Neuronal stem cell (in vitro differentiated cells): Measurements from ENCODE around the gene LRRC14B.

Experiments
- DNase-seq: peaks from one replicate; pipeline ENCODE4 v3.0.0-alpha.2; 2013; ENCODE audit warnings: low spot score
- H2AFZ ChIP-seq: one replicate; pipeline ENCODE4 v1.6.1; 2013; ENCODE audit warnings: mild to moderate bottlenecking, low read length, inconsistent platforms
- H2AK5ac ChIP-seq: 2 replicates; pipeline ENCODE4 v1.6.1; 2013; ENCODE audit warnings: low read depth, mild to moderate bottlenecking, inconsistent platforms, low read length, moderate library complexity, mixed read lengths
- H2BK120ac ChIP-seq: 2 replicates; pipeline ENCODE4 v1.6.1; 2013; ENCODE audit warnings: low read depth, mild to moderate bottlenecking, inconsistent platforms, low read length, moderate library complexity, mixed read lengths
- H2BK12ac ChIP-seq: one replicate; pipeline ENCODE4 v1.6.1; 2013; ENCODE audit warnings: low read length, inconsistent platforms
- H2BK15ac ChIP-seq: 2 replicates; pipeline ENCODE4 v1.6.1; 2013; ENCODE audit warnings: mild to moderate bottlenecking, low read length, inconsistent platforms, mixed read lengths
- H2BK5ac ChIP-seq: one replicate; pipeline ENCODE4 v1.6.1; 2013; ENCODE audit warnings: inconsistent platforms, mild to moderate bottlenecking, low read length, moderate library complexity
- H3K14ac ChIP-seq: one replicate; pipeline ENCODE4 v1.6.1; 2013; ENCODE audit warnings: low read length, inconsistent platforms
- H3K18ac ChIP-seq: 2 replicates; pipeline ENCODE4 v1.6.1; 2013; ENCODE audit warnings: low read length, inconsistent platforms
- H3K23ac ChIP-seq: 2 replicates; pipeline ENCODE4 v1.6.1; 2013; ENCODE audit warnings: low read depth, mild to moderate bottlenecking, mixed read lengths, low read length, inconsistent platforms; ENCODE audit not compliant: poor library complexity
- H3K27ac ChIP-seq: replicated peaks from 3 replicates; pipeline ENCODE4 v1.5.1; 2013; ENCODE audit warnings: low read length, inconsistent platforms
- H3K27me3 ChIP-seq, 3 experiments: 2 replicates each; pipeline ENCODE4 v1.6.1; 2013; ENCODE audit warnings: low read length in 3 of 3, mild to moderate bottlenecking in 2 of 3, inconsistent platforms in 1 of 3, low read depth in 1 of 3, mixed read lengths in 1 of 3, moderate library complexity in 1 of 3; ENCODE audit not compliant: control insufficient read depth in 3 of 3, insufficient read depth in 3 of 3
- H3K36me3 ChIP-seq, 2 donors: replicated peaks in 1 of 2; 2 replicates each; pipeline ENCODE4 v1.6.1; 2013; ENCODE audit warnings: low read length in 2 of 2; ENCODE audit not compliant: control insufficient read depth in 2 of 2, insufficient read depth in 2 of 2
- H3K4ac ChIP-seq: 2 replicates; pipeline ENCODE4 v1.6.1; 2013; ENCODE audit warnings: inconsistent platforms, mild to moderate bottlenecking, low read length, moderate library complexity
- H3K4me1 ChIP-seq, 2 donors: 1 replicate in 1 of 2; 2 replicates in 1 of 2; pipeline ENCODE4 v1.6.1; 2013; ENCODE audit warnings: low read length in 2 of 2, low read depth in 1 of 2; ENCODE audit not compliant: control insufficient read depth in 2 of 2, insufficient read depth in 1 of 2
- H3K4me2 ChIP-seq: one replicate; pipeline ENCODE4 v1.6.1; 2013; ENCODE audit warnings: mild to moderate bottlenecking, low read length, inconsistent platforms; ENCODE audit not compliant: insufficient read depth, poor library complexity, severe bottlenecking
- H3K4me3 ChIP-seq, 2 donors: 2 replicates each; pipeline ENCODE4 v1.5.1; 2013; ENCODE audit warnings: low read length in 2 of 2, mild to moderate bottlenecking in 2 of 2, inconsistent platforms in 1 of 2, moderate library complexity in 1 of 2
- H3K79me1 ChIP-seq: one replicate; pipeline ENCODE4 v1.6.1; 2013; ENCODE audit warnings: low read depth, mild to moderate bottlenecking, inconsistent platforms, low read length, moderate library complexity
- H3K9ac ChIP-seq: one replicate; pipeline ENCODE4 v1.6.1; 2013; ENCODE audit warnings: mild to moderate bottlenecking, low read depth, low read length, inconsistent platforms; ENCODE audit not compliant: poor library complexity
- H3K9me3 ChIP-seq, 2 donors: replicated peaks in 1 of 2; 2 replicates each; pipeline versions ENCODE3 to v1.6.1; 2013; ENCODE audit warnings: low read length in 2 of 2, mild to moderate bottlenecking in 2 of 2, inconsistent platforms in 1 of 2, low read depth in 1 of 2, mixed read lengths in 1 of 2, moderate library complexity in 1 of 2; ENCODE audit not compliant: control insufficient read depth in 2 of 2, insufficient read depth in 1 of 2
- H4K8ac ChIP-seq: one replicate; pipeline ENCODE4 v1.6.1; 2013; ENCODE audit warnings: low read depth, mild to moderate bottlenecking, inconsistent platforms, low read length, moderate library complexity
- H4K91ac ChIP-seq: one replicate; pipeline ENCODE4 v1.6.1; 2013; ENCODE audit warnings: low read length, low read depth, mild to moderate bottlenecking, inconsistent platforms; ENCODE audit not compliant: poor library complexity
- WGBS, 2 donors: extraction: QIAGEN DNeasy Blood & Tissue Kit; methylation state at CpG; one replicate each; pipeline ENCODE4 v1.1.7; 2013; ENCODE audit warnings: missing lambda C conversion rate in 2 of 2, mixed read lengths in 1 of 2; ENCODE audit not compliant: insufficient read length in 2 of 2, insufficient replicate concordance in 1 of 2; ENCODE audit errors: extremely low coverage in 2 of 2; 5-methylcytosine and 5-hydroxymethylcytosine counted together

LRRC14B gene

GRCh38 chr5:174876-175465 is 16.3 kb upstream of the LRRC14B start:
- Histone ChIP-seq H3K79me1 (no peaks in the 10 kb centered on the region), H2BK12ac (peak overlapping the region; percentile 18), H2BK120ac (no peak overlapping the region), H4K91ac (no peak overlapping the region), H2BK15ac (no peak overlapping the region), H3K23ac (no peak overlapping the region), H3K4me2 (no peak overlapping the region), H4K8ac (no peak overlapping the region), H3K4me1 (peaks cover 0 to 18% of the 10 kb centered on the region in 2 donors), H2BK5ac (no peak overlapping the region), H3K18ac (peak overlapping the region; percentile 36), H3K36me3 (peaks cover 12 to 38% of the 10 kb centered on the region in 2 donors), H3K27me3 (no peaks in the 10 kb centered on the region), H3K14ac (no peak overlapping the region), H3K27ac (no peak overlapping the region), H2AFZ (no peak overlapping the region), H3K9me3 (no peaks in the 10 kb centered on the region), H2AK5ac (no peak overlapping the region), H3K4me3 (no peak overlapping the region), H3K4ac (no peak overlapping the region), H3K9ac (no peak overlapping the region)
- WGBS, 2 donors: no CpG with 5 or more reads among the region's 16 CpGs
- DNase-seq: no peak

- no peaks in the 10 kb centered on the region for H3K79me1 ChIP-seq
- DNase-seq: no peak
- no peak overlapping the region for H2BK15ac ChIP-seq
- H3K4me1 ChIP-seq: peaks cover 5 to 8% of the 10 kb centered on the region in 2 donors
- no peak overlapping the region for H4K91ac ChIP-seq
- no peak overlapping the region for H2AFZ ChIP-seq
- H3K18ac ChIP-seq: peak overlapping the region; percentile 9
- no peak overlapping the region for H2AK5ac ChIP-seq
- H3K9me3 ChIP-seq: no peaks in the 10 kb centered on the region
- H3K23ac ChIP-seq: no peak overlapping the region
- H3K14ac ChIP-seq: no peak overlapping the region
- H3K9ac ChIP-seq: no peak overlapping the region
- H3K36me3 ChIP-seq: peaks cover 12 to 32% of the 10 kb centered on the region in 2 donors
- H2BK12ac ChIP-seq: no peak overlapping the region
- no peak overlapping the region for H2BK120ac ChIP-seq
- no peak overlapping the region for H3K4ac ChIP-seq
- H2BK5ac ChIP-seq: no peak overlapping the region
- no peak overlapping the region for H3K27ac ChIP-seq
- WGBS, 2 donors: no CpG with 5 or more reads among the region's 11 CpGs
- no peak overlapping the region for H3K4me3 ChIP-seq
- no peak overlapping the region for H3K4me2 ChIP-seq
- H3K27me3 ChIP-seq: no peaks in the 10 kb centered on the region
- no peak overlapping the region for H4K8ac ChIP-seq
Measured at GRCh38 chr5:176296-176823, 14.9 kb upstream of the LRRC14B start.

- H2BK120ac ChIP-seq: no peak overlapping the region
- no peak for DNase-seq
- H3K27ac ChIP-seq: no peak overlapping the region
- no peak overlapping the region for H3K4me2 ChIP-seq
- no peak overlapping the region for H2BK12ac ChIP-seq
- no peak overlapping the region for H2BK5ac ChIP-seq
- H3K4ac ChIP-seq: no peak overlapping the region
- no peaks in the 10 kb centered on the region for H3K27me3 ChIP-seq
- peaks cover 3 to 5% of the 10 kb centered on the region in 2 donors for H3K4me1 ChIP-seq
- H3K18ac ChIP-seq: no peak overlapping the region
- H3K79me1 ChIP-seq: no peaks in the 10 kb centered on the region
- no peak overlapping the region for H4K8ac ChIP-seq
- H2AFZ ChIP-seq: no peak overlapping the region
- peaks cover 11 to 37% of the 10 kb centered on the region in 2 donors for H3K36me3 ChIP-seq
- no peak overlapping the region for H3K23ac ChIP-seq
- H4K91ac ChIP-seq: no peak overlapping the region
- no peak overlapping the region for H3K4me3 ChIP-seq
- H3K14ac ChIP-seq: no peak overlapping the region
- no CpG with 5 or more reads among the region's 5 CpGs for WGBS, 2 donors
- no peaks in the 10 kb centered on the region for H3K9me3 ChIP-seq
- H2AK5ac ChIP-seq: no peak overlapping the region
- no peak overlapping the region for H3K9ac ChIP-seq
- no peak overlapping the region for H2BK15ac ChIP-seq
Measured at GRCh38 chr5:178110-178509, 13.2 kb upstream of the LRRC14B start.

- Histone ChIP-seq H2BK12ac (no peak overlapping the region), H2AFZ (no peak overlapping the region), H2BK15ac (no peak overlapping the region), H3K4me1 (peaks cover 3 to 5% of the 10 kb centered on the region in 2 donors), H2BK5ac (no peak overlapping the region), H3K36me3 (peaks cover 5 to 34% of the 10 kb centered on the region in 2 donors), H3K9me3 (no peaks in the 10 kb centered on the region), H3K4me2 (no peak overlapping the region), H3K4ac (no peak overlapping the region), H4K91ac (no peak overlapping the region), H3K79me1 (no peaks in the 10 kb centered on the region), H4K8ac (no peak overlapping the region), H2BK120ac (no peak overlapping the region), H3K4me3 (peak overlapping the region in 1 of 2 donors; percentile 36), H3K14ac (peak overlapping the region; percentile 3), H3K18ac (no peak overlapping the region), H3K23ac (no peak overlapping the region), H2AK5ac (no peak overlapping the region), H3K9ac (no peak overlapping the region), H3K27me3 (no peaks in the 10 kb centered on the region), H3K27ac (no peak overlapping the region)
- no CpG with 5 or more reads among the region's 9 CpGs for WGBS, 2 donors
- DNase-seq: no peak
Measured at GRCh38 chr5:179401-179800, 11.9 kb upstream of the LRRC14B start.
